Islet precursor cell (in vitro differentiated cells): ENCODE results near the gene DDAH1.
"Not testable (repeated sequence)": the region's sequence is repeated elsewhere in the genome, so short reads cannot be mapped to it uniquely, and the experiment has no call there.

Experiments
- DNase-seq: peaks from one replicate; pipeline ENCODE4 v3.0.0-alpha.2; 2018

DDAH1 gene

DNA sequence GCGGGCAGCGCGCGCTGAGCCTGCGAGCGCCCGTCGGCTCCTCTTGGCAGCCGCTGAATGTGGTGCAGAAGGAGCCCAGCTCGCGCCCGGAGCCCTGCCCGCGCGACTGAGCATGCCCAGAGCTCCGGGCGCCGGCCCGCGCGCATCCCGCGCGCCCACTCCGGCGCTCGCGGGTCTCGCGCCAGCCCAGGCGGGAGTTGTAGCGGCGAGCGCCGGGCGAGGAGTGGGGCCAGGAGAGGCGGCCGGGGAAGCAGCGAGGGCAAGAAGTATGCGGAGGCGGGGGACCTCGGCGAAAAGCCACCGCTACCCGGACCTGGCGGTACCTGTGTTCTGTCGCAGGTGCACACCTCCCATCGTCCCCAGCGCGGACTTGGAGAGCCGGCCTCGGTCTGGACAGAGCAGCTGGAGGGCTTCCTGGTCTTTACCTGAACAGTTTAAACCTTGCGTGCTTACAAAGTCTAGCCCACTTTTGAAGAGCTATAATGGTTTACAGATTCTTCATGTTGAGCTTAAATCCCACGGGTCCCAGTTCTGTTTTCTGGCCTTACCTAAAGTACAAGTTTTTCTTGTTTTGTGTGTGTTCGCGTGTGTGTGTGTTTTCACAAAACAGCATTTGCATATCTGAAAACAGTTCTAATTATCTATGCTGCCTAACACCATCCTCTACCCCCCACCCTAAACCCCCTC, at the start of gene DDAH1:
Gene DDAH1, minus strand, starts transcription at position 61 of the 687 bp plus-strand sequence. CDS start 114 bp downstream, outside the sequence.
- DNase-seq = peak; percentile 82

DNA sequence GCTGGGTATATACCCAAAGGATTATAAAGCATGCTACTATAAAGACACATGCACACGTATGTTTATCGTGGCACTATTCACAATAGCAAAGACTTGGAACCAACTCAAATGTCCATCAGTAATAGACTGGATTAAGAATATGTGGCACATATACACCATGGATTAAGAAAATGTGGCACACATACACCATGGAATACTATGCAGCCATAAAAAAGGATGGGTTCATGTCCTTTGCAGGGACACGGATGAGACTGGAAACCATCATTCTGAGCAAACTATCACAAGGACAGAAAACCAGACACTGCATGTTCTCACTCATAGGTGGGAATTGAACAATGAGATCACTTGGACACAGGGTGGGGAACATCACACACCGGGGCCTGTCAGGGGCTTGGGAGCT, 49.0 kb upstream of the DDAH1 start:
- DNase-seq = not testable (repeated sequence)

DNA sequence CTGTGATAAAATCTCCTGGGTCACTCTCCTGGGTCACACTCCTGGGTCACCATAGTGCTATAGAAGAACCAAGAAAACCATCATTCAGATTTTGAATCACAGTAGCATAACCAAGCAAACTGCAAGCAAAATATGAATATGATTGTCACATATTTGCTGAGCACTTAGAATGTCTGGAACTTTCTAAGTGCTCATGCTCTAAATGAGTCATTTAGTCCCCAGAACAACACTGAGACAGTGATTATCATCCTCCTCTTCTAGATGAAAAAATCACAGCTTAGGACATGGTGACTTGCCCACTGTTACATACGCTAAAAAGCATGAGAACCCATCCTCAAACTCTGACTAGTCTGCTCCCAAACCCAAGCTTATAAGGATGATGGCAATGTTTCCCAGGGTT, 39.5 kb upstream of the DDAH1 start:
- DNase-seq = no peak

DNA sequence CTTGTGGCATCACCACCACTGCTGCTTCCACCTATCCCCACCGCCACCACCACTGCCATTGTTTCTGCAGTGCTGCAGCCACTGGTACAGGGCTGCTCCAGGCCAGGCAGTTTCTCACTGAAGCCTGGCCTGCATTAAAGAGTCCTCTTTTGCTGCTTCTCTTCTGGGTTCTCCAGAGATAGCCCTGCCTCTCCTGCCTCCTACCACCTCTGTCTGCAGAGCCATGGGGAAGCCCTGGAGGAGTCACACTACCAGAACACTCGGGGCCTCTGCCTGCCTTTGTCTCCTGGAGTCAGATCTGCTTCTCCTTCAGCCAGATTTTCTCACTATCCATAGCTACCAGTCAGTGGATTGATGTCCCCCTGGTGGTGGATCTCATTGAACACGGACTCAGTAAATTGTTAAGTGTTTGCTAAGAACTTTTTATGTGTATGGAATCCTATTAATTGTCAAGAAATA, 37.7 kb upstream of the DDAH1 start:
- peak; percentile 70 for DNase-seq

DNA sequence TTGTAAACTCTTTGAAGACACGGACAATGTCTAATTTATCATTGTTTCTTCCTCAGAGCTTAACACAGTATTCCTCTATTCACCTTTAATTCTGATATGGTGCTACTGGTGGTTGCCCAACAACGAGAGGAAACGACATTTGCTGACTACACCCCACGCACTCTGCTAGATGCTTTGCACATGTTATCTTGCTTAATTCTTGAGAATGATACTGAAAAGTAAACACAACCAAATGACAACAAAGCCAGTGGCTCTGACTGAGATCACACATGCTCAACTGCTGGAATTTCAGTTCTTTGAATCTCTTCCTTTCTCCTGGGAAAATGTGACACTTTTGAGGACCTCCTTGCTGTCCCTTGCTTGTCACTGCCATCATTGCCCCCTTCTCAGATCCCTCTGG, 37.2 kb upstream of the DDAH1 start:
- no peak for DNase-seq

DNA sequence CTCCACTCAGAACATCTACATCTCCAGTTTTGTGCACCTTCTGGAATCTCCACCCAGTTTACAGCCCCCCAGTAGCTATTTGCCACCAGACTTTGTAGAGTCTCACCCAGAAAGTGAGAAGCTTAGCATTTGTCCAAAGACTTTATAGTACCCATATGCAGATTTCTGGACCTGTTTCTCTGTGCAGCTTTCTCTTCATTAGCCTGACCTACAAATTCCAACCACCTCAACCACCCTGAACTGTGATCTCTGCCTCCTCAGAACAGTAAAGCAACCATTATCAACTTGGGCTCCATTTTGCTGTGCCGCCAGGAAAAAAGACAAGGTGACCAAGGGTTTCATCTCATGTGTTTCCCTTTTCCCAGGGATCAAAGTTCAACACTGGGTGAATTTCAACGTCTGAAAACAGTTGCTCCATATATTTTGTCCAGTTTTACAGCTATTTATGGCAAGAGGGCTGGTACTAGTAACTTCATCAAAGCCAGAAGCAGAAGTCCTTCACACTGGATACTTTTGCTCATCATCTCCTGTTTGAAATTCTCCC, 36.5 kb upstream of the DDAH1 start:
- no peak for DNase-seq

DNA sequence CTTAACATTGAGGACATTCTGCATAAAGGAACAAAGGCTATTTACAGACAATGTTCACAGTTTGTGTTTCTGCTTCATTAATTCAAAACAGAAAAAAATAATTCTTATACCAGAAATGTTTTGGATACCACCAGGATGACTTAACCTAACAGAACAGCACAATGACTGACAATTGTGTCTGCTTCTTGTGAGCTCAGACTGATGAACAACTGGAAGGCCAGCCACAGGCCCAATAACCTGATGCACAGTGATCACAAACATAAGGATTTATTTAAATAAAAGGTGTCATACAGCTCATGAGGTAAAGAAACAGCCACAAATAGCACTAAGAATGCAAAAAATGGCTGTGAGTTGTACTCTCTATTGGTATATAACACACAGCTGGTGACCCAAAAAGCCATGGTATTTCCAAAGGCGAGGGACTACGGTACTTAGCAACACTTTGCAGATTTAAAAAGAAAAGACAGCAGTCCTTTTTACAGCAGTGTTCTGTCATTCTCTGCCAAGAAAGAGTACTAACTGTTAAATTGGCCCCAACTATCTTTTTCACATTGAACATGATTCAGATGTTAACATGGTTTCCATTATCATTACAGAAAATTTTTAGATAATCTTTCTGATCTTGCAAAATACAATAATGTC, 32.1 kb upstream of the DDAH1 start:
- no peak for DNase-seq

DNA sequence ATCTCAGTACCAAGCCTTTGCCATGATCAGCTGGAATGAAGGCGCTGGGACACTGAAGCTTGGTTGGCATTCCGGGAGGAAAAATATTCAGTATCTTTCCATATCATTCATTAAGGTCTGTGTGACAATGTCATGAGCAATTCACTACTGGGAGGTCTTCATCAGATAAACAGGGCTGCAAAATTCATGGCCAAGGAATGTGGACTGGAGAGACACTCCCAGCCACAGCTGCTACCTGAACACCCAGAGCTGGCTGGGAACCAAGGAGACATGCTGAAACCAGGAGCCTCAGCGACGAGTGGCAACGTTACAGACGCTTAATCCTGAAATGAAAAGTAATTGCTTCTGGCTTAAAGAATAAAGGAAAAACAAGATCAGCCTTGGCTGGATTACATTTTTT, 30.6 kb upstream of the DDAH1 start:
- peak; percentile 78 for DNase-seq

DNA sequence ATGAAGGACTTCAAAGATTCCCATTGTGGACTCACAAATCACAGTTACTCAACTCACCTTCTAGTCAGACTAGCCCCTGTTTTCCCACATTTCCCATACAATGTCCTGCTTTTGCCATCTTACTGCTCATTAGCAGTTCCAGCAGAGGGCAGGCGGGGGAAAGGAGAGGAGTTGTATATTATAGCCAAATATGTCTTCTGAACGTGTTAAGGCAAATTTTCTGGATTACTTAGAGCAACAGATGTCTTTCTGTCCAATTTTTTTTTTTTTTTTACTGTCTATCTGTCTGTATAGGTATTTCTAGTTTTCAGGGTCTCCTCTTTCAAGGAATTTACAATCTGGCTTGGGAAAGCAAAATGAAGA, 29.9 kb upstream of the DDAH1 start:
- no peak for DNase-seq

DNA sequence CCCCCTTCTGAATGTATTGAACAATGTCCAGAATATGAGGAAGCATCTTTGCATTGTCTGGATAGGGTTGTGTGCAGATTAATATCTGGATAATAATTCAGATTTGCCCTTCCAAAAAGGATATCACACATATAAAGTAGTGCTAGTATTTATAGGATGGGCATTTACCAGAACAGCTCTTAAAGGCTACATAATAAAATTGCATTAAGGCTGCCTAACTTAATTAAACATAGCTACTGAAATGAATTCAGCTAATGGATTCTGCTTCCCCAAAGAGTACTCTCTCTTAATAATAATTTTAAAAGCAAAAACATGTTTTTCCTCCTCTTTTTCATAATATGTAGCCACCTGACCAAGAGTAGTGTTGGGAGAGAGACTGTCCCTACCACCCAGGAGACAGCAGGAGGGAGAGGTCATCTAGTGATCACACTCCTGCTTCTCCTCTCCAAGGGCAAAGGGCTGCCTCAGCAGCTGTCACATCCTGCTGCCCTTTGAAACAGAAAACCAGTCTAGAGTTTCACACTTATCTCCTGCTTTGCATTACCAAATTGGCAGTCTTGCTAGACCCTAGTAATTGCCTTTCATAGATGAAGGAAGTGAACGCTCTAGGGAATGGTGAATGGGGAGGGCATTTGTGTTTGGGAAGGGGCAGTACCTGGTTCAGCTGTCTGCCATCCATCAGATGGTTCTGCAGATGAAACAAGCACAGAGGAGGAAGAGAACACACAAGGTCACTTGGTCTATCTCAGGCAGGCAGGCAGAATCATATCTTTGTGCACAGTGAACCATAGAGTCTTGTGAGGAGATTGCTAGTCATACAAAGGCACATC, 29.3 kb upstream of the DDAH1 start:
- DNase-seq = no peak

DNA sequence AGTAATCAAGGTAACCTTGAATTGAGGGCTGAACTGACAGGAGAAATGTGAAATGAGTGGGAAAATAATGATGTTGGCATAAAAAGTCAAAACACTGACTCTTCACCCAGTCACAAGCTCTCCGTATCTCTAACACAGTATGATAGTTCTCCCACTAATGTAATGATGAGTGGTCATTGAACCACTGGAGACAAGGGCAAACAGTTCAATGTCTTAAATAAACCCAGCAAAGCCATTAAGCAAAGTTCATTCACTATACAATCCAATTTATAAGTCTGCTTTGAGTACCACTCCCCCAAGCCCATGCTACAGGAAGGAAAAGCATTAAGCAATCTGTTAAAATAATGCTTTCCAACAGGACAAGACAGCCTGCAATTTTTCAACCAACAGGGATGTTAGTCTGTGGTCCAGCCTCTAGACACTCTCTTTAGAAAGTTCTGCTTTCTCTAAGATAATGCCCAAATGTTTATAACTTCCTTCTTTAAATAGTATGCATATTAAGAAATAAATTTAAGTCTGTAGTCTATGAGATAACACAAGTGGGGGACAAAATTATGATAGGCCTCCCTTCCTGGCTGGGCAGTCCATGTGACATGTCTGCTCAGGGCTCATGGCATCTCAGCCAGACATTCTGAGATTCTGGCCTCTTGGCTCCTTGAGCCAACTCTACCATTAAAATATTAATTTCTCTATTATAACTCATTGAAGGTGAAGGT, 25.5 kb upstream of the DDAH1 start:
- DNase-seq = no peak

DNA sequence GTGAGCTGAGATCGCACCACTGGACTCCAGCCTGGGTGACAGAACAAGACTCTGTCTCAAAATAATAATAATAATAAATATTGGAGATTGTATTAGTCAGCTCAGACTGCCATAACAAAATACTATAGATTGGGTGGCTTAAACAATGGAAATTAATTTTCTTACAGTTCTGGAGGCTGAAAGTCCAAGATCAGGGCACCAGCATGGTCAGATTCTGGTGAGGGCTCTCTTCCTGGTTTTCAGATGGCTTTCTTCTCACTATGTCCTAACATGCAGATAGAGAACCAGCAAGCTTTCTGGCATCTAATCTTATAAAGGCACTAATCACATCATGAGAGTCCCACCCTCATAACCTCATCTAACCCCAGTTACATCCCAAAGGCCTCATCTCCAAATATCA, 23.2 kb upstream of the DDAH1 start:
- DNase-seq = no peak

DNA sequence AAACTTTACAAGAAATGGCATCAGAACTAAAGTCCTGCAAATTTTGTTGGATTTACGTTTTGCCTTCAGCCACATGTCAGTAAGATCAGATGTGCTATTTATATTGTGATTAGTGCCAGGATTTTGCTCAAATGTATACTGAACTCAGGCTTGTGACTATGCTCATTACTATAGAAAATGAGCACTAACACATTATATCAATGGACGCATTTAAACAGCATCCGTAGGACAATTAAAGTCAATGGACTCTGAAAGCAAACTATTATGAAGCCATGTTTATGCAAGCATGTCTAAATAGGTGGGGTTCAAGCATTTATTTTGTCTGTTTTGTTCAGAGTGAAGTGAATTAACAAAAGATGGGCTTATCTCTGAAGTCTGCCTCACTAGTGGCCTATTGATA, 20.6 kb upstream of the DDAH1 start:
- no peak for DNase-seq

DNA sequence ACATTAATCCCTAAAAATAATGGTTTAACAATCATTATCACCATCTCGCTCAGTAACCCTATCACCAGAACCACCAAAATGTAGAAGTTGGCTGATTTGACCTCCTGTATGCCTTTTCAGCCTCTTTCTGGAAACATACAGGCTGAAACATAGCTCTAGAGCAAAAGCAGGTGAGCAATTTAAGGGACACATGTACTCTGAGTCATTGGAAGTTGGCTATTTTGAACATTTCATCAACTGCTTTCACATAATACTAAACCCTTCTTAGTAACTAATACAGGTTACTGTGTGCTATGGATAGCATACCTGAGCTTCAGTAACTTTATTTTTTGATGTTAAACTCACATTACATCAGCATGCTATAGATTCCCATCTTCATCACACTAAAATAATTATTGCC, 19.8 kb upstream of the DDAH1 start:
- no peak for DNase-seq

DNA sequence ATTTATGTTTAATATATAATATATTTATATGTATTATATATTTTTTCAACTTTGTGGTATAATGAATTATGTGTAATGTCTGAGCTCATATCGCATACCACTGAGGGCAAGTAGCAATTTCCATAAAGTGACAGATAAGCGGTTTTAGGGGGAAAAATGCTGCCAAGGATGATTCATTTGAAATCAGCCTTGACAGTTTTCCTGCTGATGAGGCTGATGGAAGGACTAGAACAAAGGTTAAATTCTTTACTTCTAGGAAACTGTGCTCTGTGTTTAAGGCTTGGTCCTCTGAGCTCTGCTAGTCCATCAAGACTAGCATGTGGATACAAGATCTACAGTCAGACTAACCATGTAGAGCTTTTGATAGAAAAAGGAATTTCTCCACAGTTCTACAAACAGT, 19.3 kb upstream of the DDAH1 start:
- DNase-seq = no peak

DNA sequence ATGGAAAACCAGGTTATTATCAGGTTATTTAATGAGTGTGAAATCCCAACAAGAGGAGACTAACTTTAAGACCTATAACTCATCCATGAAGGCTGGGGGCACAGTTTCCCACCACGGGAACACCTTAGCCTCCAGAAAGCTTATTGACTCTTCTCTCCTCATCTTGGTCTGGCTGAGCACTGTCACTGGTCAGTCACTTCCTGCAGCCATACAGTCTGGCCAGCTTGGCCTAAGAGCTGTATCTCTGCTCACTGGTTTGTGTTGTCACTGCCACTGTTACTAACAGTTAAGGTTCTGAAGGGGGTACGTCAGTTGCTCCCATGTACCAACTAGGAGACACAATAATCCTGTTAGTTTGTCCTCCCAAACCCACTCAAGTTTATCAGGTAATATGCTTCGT, 16.7 kb upstream of the DDAH1 start:
- DNase-seq = no peak

DNA sequence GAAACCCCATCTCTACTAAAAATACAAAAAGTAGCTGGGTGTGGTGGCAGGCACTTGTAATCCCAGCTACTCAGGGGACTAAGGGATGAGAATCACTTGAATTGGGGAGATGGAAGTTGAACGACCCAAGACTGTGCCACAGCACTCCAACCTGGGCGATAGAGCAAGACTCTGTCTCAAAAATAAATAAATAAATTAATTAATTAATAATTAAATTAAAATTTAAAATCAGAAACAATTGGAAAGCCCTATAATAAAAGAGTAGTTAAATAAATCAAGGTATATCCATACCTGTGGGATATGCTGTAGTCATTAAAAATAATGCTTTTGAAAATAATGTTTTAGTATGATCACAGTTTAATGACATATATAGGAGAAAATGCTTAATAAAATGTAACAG, 15.6 kb upstream of the DDAH1 start:
- DNase-seq = no peak

DNA sequence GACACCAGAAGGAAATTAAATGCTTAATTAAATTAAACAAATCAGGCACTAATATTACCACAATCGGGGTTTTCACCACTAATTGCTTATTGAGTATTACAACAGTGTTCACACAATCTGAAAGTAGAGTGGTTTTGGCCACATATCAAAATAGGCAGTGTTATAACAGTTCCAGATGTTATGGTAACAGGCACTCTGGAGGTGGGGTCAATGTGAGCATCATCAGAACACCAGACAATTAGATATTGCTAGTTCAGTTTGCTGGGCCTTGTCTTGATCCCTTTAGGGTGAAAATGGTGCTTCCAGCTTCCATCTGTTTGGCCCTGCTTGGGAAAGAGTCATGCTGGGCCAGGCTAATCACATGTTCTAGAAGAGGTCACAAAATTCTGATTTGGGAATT, 14.5 kb upstream of the DDAH1 start:
- no peak for DNase-seq

DNA sequence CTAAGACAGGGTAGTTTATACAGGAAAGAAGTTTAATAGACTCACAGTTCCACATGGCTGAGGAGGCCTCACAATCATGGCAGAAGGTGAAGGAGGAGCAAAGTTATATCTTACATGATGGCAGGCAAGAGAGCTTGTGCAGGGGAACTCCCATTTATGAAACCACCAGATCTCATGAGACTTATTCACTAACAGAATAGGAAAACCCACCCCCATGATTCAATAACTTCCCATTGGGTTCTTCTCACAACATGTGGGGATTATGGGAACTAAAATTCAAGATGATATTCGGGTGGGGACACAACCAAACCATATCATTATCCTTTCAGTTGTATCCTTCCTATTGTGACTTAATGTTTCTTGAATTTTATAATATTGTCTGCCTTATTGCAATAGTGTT, 13.4 kb upstream of the DDAH1 start:
- DNase-seq = no peak

DNA sequence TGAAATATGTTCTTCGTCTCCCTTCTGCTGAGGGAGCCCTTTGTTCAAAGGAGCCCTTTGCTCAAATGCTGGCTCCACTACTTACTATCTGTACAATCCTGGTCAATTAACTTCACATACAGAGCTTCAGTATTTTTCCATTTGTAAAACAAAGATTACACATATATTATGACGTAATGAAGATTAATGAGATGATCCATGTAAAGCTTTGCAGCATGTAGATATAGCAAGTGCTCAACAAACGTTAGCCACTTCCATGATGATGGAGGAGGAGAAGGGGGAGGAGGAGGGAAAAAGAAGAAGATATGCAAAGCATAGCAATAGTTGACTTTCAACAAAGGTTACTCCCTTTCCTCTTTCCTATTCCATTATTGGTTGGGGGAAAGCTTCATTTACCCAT, 10.1 kb upstream of the DDAH1 start:
- DNase-seq = no peak

DNA sequence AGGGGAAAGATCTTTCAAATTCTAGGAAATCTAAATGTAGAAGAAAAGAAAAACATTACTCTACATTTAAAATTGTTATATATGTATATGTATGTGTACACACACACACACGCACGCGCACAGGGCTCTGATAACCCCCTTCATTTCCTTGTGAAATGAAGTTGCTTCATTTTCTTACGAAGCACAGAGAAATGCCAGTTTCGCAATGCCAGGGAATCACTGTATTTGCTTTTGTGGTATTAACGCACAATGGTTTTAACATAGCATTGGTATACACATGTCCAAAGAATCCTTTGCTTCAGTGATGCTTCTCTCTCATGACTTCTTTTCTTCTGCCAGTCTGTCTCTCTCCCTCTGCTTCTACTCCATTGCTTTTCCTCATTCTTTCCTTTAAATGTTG, 8.4 kb upstream of the DDAH1 start:
- DNase-seq = no peak

DNA sequence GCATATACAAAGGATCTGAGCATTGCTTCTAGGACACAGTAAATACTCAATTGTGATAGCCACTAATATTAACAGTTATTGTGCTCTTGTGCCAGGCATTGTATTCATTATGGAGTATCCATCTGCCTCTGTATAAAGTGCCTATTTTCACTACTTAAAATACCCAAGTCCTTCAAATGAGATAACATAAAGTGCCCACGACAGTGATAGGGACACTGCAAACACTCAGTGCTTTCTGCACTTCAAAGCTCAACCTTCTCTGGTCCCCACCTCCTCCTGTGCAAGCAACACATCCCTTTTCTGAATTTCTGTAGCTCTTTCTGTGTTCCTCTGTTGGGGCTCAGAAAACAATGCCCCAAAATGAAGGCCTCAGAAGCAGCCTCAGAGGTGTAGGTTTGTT, 6.6 kb upstream of the DDAH1 start:
- DNase-seq = no peak

DNA sequence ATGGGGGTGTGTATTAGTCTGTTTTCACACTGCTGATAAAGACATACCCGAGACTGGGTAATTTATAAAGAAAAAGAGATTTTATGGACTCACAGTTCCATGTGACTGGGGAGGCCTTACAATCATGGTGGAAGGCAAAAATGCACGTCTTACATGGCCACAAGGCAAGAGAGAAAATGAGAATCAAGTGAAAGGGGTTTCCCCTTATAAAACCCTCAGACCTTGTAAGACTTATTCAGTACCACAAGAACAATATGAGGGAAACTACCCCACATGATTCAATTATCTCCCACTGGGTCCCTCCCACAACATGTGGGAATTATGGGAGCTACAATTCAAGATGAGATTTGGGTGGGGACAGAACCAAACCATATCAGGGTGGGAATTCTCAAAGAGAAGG, 5.2 kb upstream of the DDAH1 start:
- not testable (repeated sequence) for DNase-seq
